GM12878 (cell line): Measurements from ENCODE around the gene P3H3. TPM values are rescaled to one million over a fixed set of nuclear protein-coding genes. Genes with fewer than 3 reads are reported as not detected.

Experiments used
- ATAC-seq: fragments of 200-7000 bp; cut with Tn5 transposase; 3 replicates; pipeline ENCODE4 v1.9.1; 2020; ENCODE audit warnings: mild to moderate bottlenecking, moderate library complexity
- BruUV-seq: library from RNA; stranded (reverse); fragments of 400-500 nt; replicated peaks from 2 replicates; lab custom pipeline; 2021; lab: Mats Ljungman, UMichigan
- CTCF ChIA-PET: fragments of 300-600 bp; sonication (Branson Sonifier 250); formaldehyde crosslinking; extraction: SDS; loops from one replicate; lab custom pipeline; 2021; ENCODE audit warnings: inconsistent platforms; lab: Yijun Ruan, JAX
- POLR2A ChIA-PET: fragments of 350-600 bp; formaldehyde crosslinking; extraction: SDS; loops from one replicate; lab custom pipeline; 2021; ENCODE audit warnings: inconsistent platforms; lab: Charles Lee
- RAD21 ChIA-PET: fragments of 300-600 bp; sonication (Branson Sonifier 250); formaldehyde crosslinking; loops from one replicate; lab custom pipeline; 2023; ENCODE audit warnings: antibody characterized with exemption; ENCODE audit not compliant: unreplicated experiment; lab: Charles Lee
- SMC1A ChIA-PET: fragments of 300-600 bp; sonication (Branson Sonifier 250); formaldehyde crosslinking; loops from one replicate; lab custom pipeline; 2023; ENCODE audit not compliant: unreplicated experiment, uncharacterized antibody; lab: Charles Lee
- DNase-seq: peaks from one replicate; pipeline ENCODE4 v3.0.0-alpha.2; 2011; ENCODE audit warnings: low read depth, low spot score
- FAIRE-seq: peaks from 3 replicates; lab custom pipeline; 2011; peaks lifted over from hg19 to GRCh38; lab: Jason Lieb, UNC
- H2AFZ ChIP-seq: 2 replicates; pipeline ENCODE4 v1.6.0; 2011; ENCODE audit warnings: low read depth, low read length, control low read depth; ENCODE audit not compliant: control insufficient read depth
- H3K27ac ChIP-seq: 2 replicates; pipeline ENCODE4 v1.5.1; 2011; ENCODE audit warnings: control low read depth; ENCODE audit not compliant: control insufficient read depth, insufficient read depth
- H3K27me3 ChIP-seq, 2 experiments: replicated peaks in 1 of 2; 2 replicates each; pipeline versions ENCODE4 v1.6.0 to v1.6.1; 2011; ENCODE audit warnings: low read length in 1 of 2; ENCODE audit not compliant: control insufficient read depth in 2 of 2, insufficient read depth in 2 of 2
- H3K36me3 ChIP-seq, 2 experiments: 2 replicates each; pipeline ENCODE4 v1.5.1; 2011; ENCODE audit warnings: low read length in 1 of 2; ENCODE audit not compliant: control insufficient read depth in 2 of 2, insufficient read depth in 2 of 2
- H3K4me1 ChIP-seq: 2 replicates; pipeline ENCODE4 v1.6.1; 2011; ENCODE audit warnings: mild to moderate bottlenecking, low read length, moderate library complexity, mixed read lengths; ENCODE audit not compliant: control insufficient read depth, insufficient read depth
- H3K4me2 ChIP-seq: 2 replicates; pipeline ENCODE4 v1.6.0; 2011; ENCODE audit warnings: control low read depth; ENCODE audit not compliant: control insufficient read depth, insufficient read depth
- H3K4me3 ChIP-seq: fragments of 200-600 bp; sonication (generic); 2 replicates; pipeline ENCODE4 v1.5.1; 2016
- H3K79me2 ChIP-seq: 2 replicates; pipeline ENCODE4 v1.6.0; 2011; ENCODE audit warnings: low read length; ENCODE audit not compliant: control insufficient read depth, insufficient read depth
- H3K9ac ChIP-seq: 2 replicates; pipeline ENCODE4 v1.8.0; 2011; ENCODE audit warnings: low read length, control low read depth, mixed read lengths; ENCODE audit not compliant: control insufficient read depth, insufficient read depth
- H3K9me3 ChIP-seq: replicated peaks from 3 replicates; pipeline ENCODE4 v1.5.1; 2011; ENCODE audit warnings: mild to moderate bottlenecking, low read length; ENCODE audit not compliant: control insufficient read depth, insufficient read depth
- H4K20me1 ChIP-seq: 2 replicates; pipeline ENCODE4 v1.6.0; 2011; ENCODE audit not compliant: control insufficient read depth, insufficient read depth
- ATF7 ChIP-seq: fragments of 450-650 bp; IDR thresholded peaks from 2 replicates; pipeline ENCODE4 v1.6.1; 2016; ENCODE audit warnings: low read depth, mild to moderate bottlenecking
- CBX3 ChIP-seq: fragments of 200-600 bp; sonication (generic); IDR thresholded peaks from 2 replicates; pipeline ENCODE4 v1.6.1; 2016; ENCODE audit warnings: low read depth, borderline replicate concordance
- CUX1 ChIP-seq: IDR thresholded peaks from 2 replicates; pipeline ENCODE4 v1.6.1; 2012; ENCODE audit warnings: improper control_type of control experiment, low read depth, low read length; ENCODE audit not compliant: insufficient replicate concordance
- MTA2 ChIP-seq: fragments of 450-650 bp; IDR thresholded peaks from 2 replicates; pipeline ENCODE4 v1.6.1; 2016; ENCODE audit warnings: low read depth, mild to moderate bottlenecking, moderate library complexity
- NR2C1 ChIP-seq: fragments of 450-650 bp; IDR thresholded peaks from 2 replicates; pipeline ENCODE4 v1.6.1; 2017; ENCODE audit warnings: antibody characterized with exemption, mild to moderate bottlenecking, moderate library complexity
- ZBTB11 ChIP-seq: fragments of 450-650 bp; formaldehyde crosslinking; IDR thresholded peaks from 2 replicates; pipeline ENCODE4 v1.5.0; 2022; ENCODE audit warnings: mild to moderate bottlenecking, missing genetic modification characterization
- WGBS: methylation state at CpG from one replicate; pipeline ENCODE4 v1.1.6; 2016; ENCODE audit warnings: low lambda C conversion rate; ENCODE audit not compliant: insufficient replicate concordance, insufficient coverage; ENCODE audit errors: missing lambda C conversion rate; 5-methylcytosine and 5-hydroxymethylcytosine counted together
- in situ Hi-C: fragments of 300-500 bp; cut with MboI; formaldehyde crosslinking; loops from 9 replicates; pipeline ENCODE4 v1.14.3; 2018; ENCODE audit warnings: mixed read lengths
- intact Hi-C: fragments of 100-400 bp; cut with micrococcal nuclease; formaldehyde crosslinking; loops from one replicate; pipeline ENCODE4 v1.14.2; 2022; ENCODE audit not compliant: unreplicated experiment
- polyA plus RNA-seq, 11 experiments: library from polyadenylated mRNA; depleted of rRNA in 4 of 11; unstranded in 6 of 11; stranded (reverse) in 5 of 11; fragments of >200 nt; fragmentation: Nextera tagmentation in 4 of 11; fragmentation: Illumina TruSeq in 1 of 11; extraction: Ambion mirVana in 4 of 11; extraction: Trizol in 1 of 11; gene quantifications; 1 replicate in 1 of 11; 2 replicates in 10 of 11; pipeline versions ENCODE4 v1.2.1 to v1.2.3, GENCODE V29; 2011 to 2016; ENCODE audit warnings: inconsistent platforms in 2 of 11, missing spikeins in 2 of 11, low read depth in 1 of 11
- total RNA-seq, 4 experiments: library from RNA; depleted of rRNA in 3 of 4; stranded (reverse); fragments of >200 nt in 3 of 4; fragmentation: Illumina TruSeq in 1 of 4; extraction: Trizol in 1 of 4; gene quantifications; 2 replicates each; pipeline versions ENCODE4 v1.2.1 to v1.2.3, GENCODE V29; 2013 to 2021
- TF ChIP-seq, protein P1 (sequence below): fragments of 450-650 bp; IDR thresholded peaks from 2 replicates; pipeline ENCODE4 v1.6.1; 2016; ENCODE audit warnings: mild to moderate bottlenecking

Gene P3H3
- total and polyA plus RNA-seq, 10 of the 15 experiments (the other 5 are each of a cell fraction or from before 2014, with no cell fraction given) = 0.03 to 0.21 (median 0.05) TPM; not detected in 7

DNA sequence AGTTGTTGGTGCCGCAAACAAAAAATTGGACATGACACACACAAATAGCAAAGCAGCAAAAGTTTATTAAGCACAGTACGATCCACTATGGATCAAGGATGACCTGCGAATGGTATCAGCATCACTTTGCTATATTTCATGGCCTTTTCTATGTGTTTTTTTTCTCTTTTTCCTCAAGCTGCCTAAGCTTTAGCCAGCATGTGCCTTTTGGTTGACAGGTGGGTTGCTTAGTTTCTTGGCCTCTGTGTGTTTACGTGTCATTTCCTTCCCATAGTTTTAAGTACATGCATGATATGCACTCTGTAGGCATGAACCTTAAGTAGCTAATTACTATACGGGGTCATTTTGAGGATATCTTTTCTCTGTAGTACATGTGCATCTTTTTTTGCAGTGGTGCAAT, 29.1 kb upstream of the P3H3 start:
- no peaks in the 10 kb centered on the region for H4K20me1 ChIP-seq
- no peaks in the 10 kb centered on the region for H3K9me3 ChIP-seq
- no peak overlapping the region for H3K4me2 ChIP-seq
- BruUV-seq = no TSS peak
- 62% methylated on average over 5 of the region's 5 CpGs for WGBS
- H3K79me2 ChIP-seq = no peaks in the 10 kb centered on the region
- ATAC-seq (no peak), DNase-seq (no peak), FAIRE-seq (no peak)
- H3K27me3 ChIP-seq = no peaks in the 10 kb centered on the region; a peak in 1 of 4 replicates
- H3K27ac ChIP-seq = no peak overlapping the region
- TF ChIP-seq NR2C1 (no peak), CBX3 (no peak), ATF7 (no peak), MTA2 (no peak)
- TF ChIP-seq, protein P1, sequence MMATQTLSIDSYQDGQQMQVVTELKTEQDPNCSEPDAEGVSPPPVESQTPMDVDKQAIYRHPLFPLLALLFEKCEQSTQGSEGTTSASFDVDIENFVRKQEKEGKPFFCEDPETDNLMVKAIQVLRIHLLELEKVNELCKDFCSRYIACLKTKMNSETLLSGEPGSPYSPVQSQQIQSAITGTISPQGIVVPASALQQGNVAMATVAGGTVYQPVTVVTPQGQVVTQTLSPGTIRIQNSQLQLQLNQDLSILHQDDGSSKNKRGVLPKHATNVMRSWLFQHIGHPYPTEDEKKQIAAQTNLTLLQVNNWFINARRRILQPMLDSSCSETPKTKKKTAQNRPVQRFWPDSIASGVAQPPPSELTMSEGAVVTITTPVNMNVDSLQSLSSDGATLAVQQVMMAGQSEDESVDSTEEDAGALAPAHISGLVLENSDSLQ = peak; percentile 82
- H2AFZ ChIP-seq = no peak overlapping the region
- no peaks in the 10 kb centered on the region for H3K36me3 ChIP-seq
- H3K9ac ChIP-seq = no peak overlapping the region
- ChIA-PET CTCF (interaction anchor here (1.1 kb wide), 1 partner anchor 9 kb away, joined by 3 read pairs; the partner anchor contains the start of gene CD4), RAD21 (no interaction called here), SMC1A (no interaction called here), POLR2A (interaction anchor here (1.0 kb wide), 2 partner anchors 19 to 44 kb away, joined by 3 read pairs; no protein-coding TSS in a partner anchor)
- in situ Hi-C loops (no loop called here), intact Hi-C loops (no loop called here)
- H3K4me1 ChIP-seq = no peaks in the 10 kb centered on the region
- H3K4me3 ChIP-seq = no peak overlapping the region

DNA sequence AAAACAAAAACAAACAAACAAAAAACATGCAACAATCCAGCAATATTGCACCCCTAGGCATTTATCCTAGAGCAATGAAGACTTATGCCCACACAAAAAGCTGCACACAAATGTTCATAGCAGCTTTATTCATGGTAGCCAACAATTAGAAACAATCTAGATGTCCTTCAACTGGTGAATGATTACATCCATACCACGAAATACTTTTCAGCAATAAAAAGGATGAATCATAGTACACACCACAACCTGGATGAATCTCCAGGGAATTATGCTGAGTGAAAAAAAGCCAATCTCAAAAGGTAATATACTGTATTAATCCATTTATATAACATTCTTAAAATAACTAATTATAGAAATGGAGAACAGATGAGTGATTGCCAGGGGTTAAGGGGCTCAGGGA, 21.0 kb upstream of the P3H3 start:
- DNase-seq (no peak), FAIRE-seq (no peak), ATAC-seq (no peak)
- no peak overlapping the region for H3K4me3 ChIP-seq
- no peak overlapping the region for H3K9ac ChIP-seq
- SMC1A ChIA-PET = interaction anchor here (1.2 kb wide), 1 partner anchor 16 kb away, joined by 3 read pairs; no protein-coding TSS in a partner anchor
- intact Hi-C loops = no loop called here
- H4K20me1 ChIP-seq = no peaks in the 10 kb centered on the region
- CTCF ChIA-PET = interaction anchor here (1.0 to 2.2 kb wide), 2 partner anchors 15 to 35 kb away, joined by 3 to 7 read pairs; no protein-coding TSS in a partner anchor
- H3K79me2 ChIP-seq = no peaks in the 10 kb centered on the region
- RAD21 ChIA-PET = no interaction called here
- no peaks in the 10 kb centered on the region for H3K27me3 ChIP-seq
- no peaks in the 10 kb centered on the region for H3K9me3 ChIP-seq
- 3% methylated on average over 1 of the region's 1 CpG for WGBS
- H3K36me3 ChIP-seq = no peaks in the 10 kb centered on the region
- H3K4me2 ChIP-seq = no peak overlapping the region
- H3K4me1 ChIP-seq = no peaks in the 10 kb centered on the region
- POLR2A ChIA-PET = interaction anchor here (0.7 to 1.5 kb wide), 2 partner anchors 27 to 30 kb away, joined by 3 to 9 read pairs; no protein-coding TSS in a partner anchor
- H3K27ac ChIP-seq = no peak overlapping the region
- H2AFZ ChIP-seq = no peak overlapping the region
- BruUV-seq = no TSS peak
- in situ Hi-C loops = no loop called here
- TF ChIP-seq CUX1 (no peak), ZBTB11 (CRISPR knock-in tag) (no peak)
